Loucy (cell line): ENCODE results near the gene SMIM45.

ENCODE experiments used
- CTCF ChIP-seq: fragments of 200-600 bp; sonication (generic); conservative IDR thresholded peaks from 2 replicates; pipeline ENCODE4 v1.5.1; 2014; ENCODE audit warnings: mild to moderate bottlenecking, antibody characterized with exemption, low read length
- EZH2phosphoT487 ChIP-seq: fragments of 200-600 bp; IDR thresholded peaks from 2 replicates; pipeline ENCODE4 v1.6.1; 2018; ENCODE audit warnings: antibody characterized with exemption, mild to moderate bottlenecking, moderate library complexity, borderline replicate concordance

- TF ChIP-seq CTCF (no peak), EZH2phosphoT487 (no peak)
Measured at GRCh38 chr22:41935015-41935351, 17.0 kb upstream of the SMIM45 start.
